Glutamatergic neuron (in vitro differentiated cells): ENCODE data around the gene EIF5. TPM values are rescaled to one million over a fixed set of nuclear protein-coding genes. Genes with fewer than 3 reads are reported as not detected.

Experiments used
- DNase-seq: peaks from one replicate; pipeline ENCODE4 v3.0.0; 2022
- H3K27ac Mint-ChIP-seq: one replicate; pipeline ENCODE4 v1.8.0; 2020; ENCODE audit warnings: mild to moderate bottlenecking, mixed read lengths, inconsistent platforms; ENCODE audit not compliant: unreplicated experiment
- H3K27me3 Mint-ChIP-seq: one replicate; pipeline ENCODE4 v1.8.0; 2020; ENCODE audit warnings: mild to moderate bottlenecking, moderate library complexity, mixed read lengths, inconsistent platforms; ENCODE audit not compliant: unreplicated experiment
- H3K36me3 Mint-ChIP-seq: one replicate; pipeline ENCODE4 v1.8.0; 2020; ENCODE audit warnings: mild to moderate bottlenecking, mixed read lengths, inconsistent platforms; ENCODE audit not compliant: unreplicated experiment
- H3K4me1 Mint-ChIP-seq: one replicate; pipeline ENCODE4 v1.8.0; 2020; ENCODE audit warnings: mild to moderate bottlenecking, low read depth, mixed read lengths, inconsistent platforms; ENCODE audit not compliant: unreplicated experiment
- H3K4me3 Mint-ChIP-seq: one replicate; pipeline ENCODE4 v1.8.0; 2020; ENCODE audit warnings: mild to moderate bottlenecking, mixed read lengths, inconsistent platforms; ENCODE audit not compliant: unreplicated experiment
- H3K9me3 Mint-ChIP-seq: one replicate; pipeline ENCODE4 v1.8.0; 2020; ENCODE audit warnings: mild to moderate bottlenecking, moderate library complexity, mixed read lengths, inconsistent platforms; ENCODE audit not compliant: unreplicated experiment
- CTCF ChIP-seq: fragments of 200-600 bp; sonication (generic); IDR thresholded peaks from one replicate; pipeline ENCODE4 v1.5.0; 2021; ENCODE audit not compliant: partially characterized antibody, unreplicated experiment
- total RNA-seq: library from RNA; stranded (reverse); fragmentation: NEBNext Ultra II Directional; extraction: Animal tissue kit (Norgen Biotek cat#: 25700); gene quantifications from one replicate; pipeline ENCODE4 v1.2.1, GENCODE V29; 2021; ENCODE audit not compliant: unreplicated experiment

The EIF5 gene
- total RNA-seq, 1 donor from 2014 or later, result 232 TPM

GRCh38 chr14:103343164-103343879 is 9.3 kb downstream of the EIF5 start:
- no peak overlapping the region for H3K27ac Mint-ChIP-seq
- H3K36me3 Mint-ChIP-seq, result peaks cover 9% of the 10 kb centered on the region

GRCh38 chr14:103343905-103344797 is 10.1 kb downstream of the EIF5 start:
- no peaks in the 10 kb centered on the region for H3K27me3 Mint-ChIP-seq
- peaks cover 4% of the 10 kb centered on the region for H3K9me3 Mint-ChIP-seq
- H3K4me1 Mint-ChIP-seq, result peaks cover 1% of the 10 kb centered on the region
- no peak overlapping the region for H3K4me3 Mint-ChIP-seq
- no peak overlapping the region for H3K27ac Mint-ChIP-seq
- peaks cover 9% of the 10 kb centered on the region for H3K36me3 Mint-ChIP-seq
- DNase-seq, result no peak
- TF ChIP-seq CTCF, result no peak

More at GRCh38 chr14:103343164-103343879, 9.3 kb downstream of the EIF5 start:
- H3K9me3 Mint-ChIP-seq, result peaks cover 4% of the 10 kb centered on the region
- TF ChIP-seq CTCF, result no peak
- H3K4me1 Mint-ChIP-seq, result peaks cover 1% of the 10 kb centered on the region
- DNase-seq, result no peak
- H3K27me3 Mint-ChIP-seq, result no peaks in the 10 kb centered on the region
- H3K4me3 Mint-ChIP-seq, result no peak overlapping the region

GRCh38 chr14:103346286-103346685 is 12.2 kb downstream of the EIF5 start:
- Mint-ChIP-seq H3K9me3 (peaks cover 2% of the 10 kb centered on the region), H3K27ac (no peak overlapping the region), H3K27me3 (no peaks in the 10 kb centered on the region), H3K36me3 (peaks cover 9% of the 10 kb centered on the region), H3K4me1 (peaks cover 1% of the 10 kb centered on the region), H3K4me3 (no peak overlapping the region)
- TF ChIP-seq CTCF, result no peak
- no peak for DNase-seq

- no peaks in the 10 kb centered on the region for H3K27me3 Mint-ChIP-seq
- peaks cover 9% of the 10 kb centered on the region for H3K36me3 Mint-ChIP-seq
- H3K4me3 Mint-ChIP-seq, result no peak overlapping the region
- peaks cover 1% of the 10 kb centered on the region for H3K4me1 Mint-ChIP-seq
- H3K9me3 Mint-ChIP-seq, result peaks cover 2% of the 10 kb centered on the region
- no peak for TF ChIP-seq CTCF
- DNase-seq, result no peak
- no peak overlapping the region for H3K27ac Mint-ChIP-seq
Measured at GRCh38 chr14:103347091-103347815, 13.2 kb downstream of the EIF5 start.
